ENCODE measurements around the gene GSK3B.
"Not testable (repeated sequence)": the region's sequence is repeated elsewhere in the genome, so short reads cannot be mapped to it uniquely, and the experiment has no call there.

DNA sequence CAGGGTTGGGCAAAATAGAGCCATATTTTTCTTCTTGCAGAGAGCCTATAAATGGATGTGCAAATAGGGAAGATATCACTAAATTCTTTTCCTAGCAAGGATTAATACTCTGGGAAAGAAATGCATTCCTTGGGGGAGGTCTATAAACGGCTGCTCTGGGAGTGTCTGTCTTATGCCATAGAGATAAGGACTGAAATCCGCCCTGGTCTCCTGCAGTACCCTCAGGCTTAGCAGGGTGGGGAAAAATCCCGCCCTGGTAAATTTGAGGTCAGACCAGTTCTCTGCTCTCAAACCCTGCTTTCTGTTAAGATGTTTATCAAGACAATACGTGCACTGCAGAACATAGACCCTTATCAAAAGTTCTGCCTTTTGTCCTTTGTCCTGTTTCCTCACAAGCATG, 205.6 kb downstream of the GSK3B start:
- TF ChIP-seq, protein P1, sequence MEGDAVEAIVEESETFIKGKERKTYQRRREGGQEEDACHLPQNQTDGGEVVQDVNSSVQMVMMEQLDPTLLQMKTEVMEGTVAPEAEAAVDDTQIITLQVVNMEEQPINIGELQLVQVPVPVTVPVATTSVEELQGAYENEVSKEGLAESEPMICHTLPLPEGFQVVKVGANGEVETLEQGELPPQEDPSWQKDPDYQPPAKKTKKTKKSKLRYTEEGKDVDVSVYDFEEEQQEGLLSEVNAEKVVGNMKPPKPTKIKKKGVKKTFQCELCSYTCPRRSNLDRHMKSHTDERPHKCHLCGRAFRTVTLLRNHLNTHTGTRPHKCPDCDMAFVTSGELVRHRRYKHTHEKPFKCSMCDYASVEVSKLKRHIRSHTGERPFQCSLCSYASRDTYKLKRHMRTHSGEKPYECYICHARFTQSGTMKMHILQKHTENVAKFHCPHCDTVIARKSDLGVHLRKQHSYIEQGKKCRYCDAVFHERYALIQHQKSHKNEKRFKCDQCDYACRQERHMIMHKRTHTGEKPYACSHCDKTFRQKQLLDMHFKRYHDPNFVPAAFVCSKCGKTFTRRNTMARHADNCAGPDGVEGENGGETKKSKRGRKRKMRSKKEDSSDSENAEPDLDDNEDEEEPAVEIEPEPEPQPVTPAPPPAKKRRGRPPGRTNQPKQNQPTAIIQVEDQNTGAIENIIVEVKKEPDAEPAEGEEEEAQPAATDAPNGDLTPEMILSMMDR (IDR thresholded peaks at IDR 0.05), result not testable (repeated sequence)
- TF ChIP-seq POLR2AphosphoS5, EP300 (IDR thresholded peaks at IDR 0.05): not testable (repeated sequence)

Measured in upper lobe of left lung (tissue), 4 donors.